Subcutaneous adipose tissue (tissue), 4 donors: ENCODE results near the gene CD44. TPM values are rescaled to one million over a fixed set of nuclear protein-coding genes. Genes with fewer than 3 reads are reported as not detected.

Experiments
- total RNA-seq, 4 donors: library from RNA; depleted of rRNA; stranded (reverse); fragments of >200 nt; gene quantifications; one replicate each; pipeline ENCODE4 v1.1.0, GENCODE V29; 2016
- TF ChIP-seq, protein P1 (sequence below): fragments of 450-650 bp; IDR thresholded peaks from one replicate; pipeline ENCODE4 v1.5.1; 2016; ENCODE audit warnings: low read depth, mild to moderate bottlenecking, control low read depth, antibody characterized with exemption, moderate library complexity

The CD44 gene
- total RNA-seq, 4 donors from 2014 or later = 103 to 438 (median 231) TPM

DNA sequence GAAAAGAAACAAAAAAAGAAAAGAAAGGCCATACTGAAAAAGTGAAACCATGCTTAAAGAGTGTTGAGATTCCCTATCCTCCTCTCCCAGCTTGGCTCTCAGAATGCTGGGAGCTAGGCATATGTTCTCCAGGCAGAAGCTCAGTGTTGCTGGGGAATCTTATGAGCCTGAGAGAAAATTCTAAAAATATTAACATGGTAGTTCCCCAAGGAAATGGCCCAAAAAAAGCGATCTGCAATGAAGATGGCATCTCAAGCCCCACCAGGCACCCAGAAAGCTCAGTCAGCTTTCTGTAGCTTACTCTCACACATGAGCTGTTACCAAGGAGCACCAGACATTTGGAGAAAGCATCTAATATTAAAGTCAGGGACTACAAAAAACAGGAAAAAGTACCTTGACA lies 94.5 kb downstream of the CD44 start:
- TF ChIP-seq, protein P1, sequence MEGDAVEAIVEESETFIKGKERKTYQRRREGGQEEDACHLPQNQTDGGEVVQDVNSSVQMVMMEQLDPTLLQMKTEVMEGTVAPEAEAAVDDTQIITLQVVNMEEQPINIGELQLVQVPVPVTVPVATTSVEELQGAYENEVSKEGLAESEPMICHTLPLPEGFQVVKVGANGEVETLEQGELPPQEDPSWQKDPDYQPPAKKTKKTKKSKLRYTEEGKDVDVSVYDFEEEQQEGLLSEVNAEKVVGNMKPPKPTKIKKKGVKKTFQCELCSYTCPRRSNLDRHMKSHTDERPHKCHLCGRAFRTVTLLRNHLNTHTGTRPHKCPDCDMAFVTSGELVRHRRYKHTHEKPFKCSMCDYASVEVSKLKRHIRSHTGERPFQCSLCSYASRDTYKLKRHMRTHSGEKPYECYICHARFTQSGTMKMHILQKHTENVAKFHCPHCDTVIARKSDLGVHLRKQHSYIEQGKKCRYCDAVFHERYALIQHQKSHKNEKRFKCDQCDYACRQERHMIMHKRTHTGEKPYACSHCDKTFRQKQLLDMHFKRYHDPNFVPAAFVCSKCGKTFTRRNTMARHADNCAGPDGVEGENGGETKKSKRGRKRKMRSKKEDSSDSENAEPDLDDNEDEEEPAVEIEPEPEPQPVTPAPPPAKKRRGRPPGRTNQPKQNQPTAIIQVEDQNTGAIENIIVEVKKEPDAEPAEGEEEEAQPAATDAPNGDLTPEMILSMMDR = no peak

DNA sequence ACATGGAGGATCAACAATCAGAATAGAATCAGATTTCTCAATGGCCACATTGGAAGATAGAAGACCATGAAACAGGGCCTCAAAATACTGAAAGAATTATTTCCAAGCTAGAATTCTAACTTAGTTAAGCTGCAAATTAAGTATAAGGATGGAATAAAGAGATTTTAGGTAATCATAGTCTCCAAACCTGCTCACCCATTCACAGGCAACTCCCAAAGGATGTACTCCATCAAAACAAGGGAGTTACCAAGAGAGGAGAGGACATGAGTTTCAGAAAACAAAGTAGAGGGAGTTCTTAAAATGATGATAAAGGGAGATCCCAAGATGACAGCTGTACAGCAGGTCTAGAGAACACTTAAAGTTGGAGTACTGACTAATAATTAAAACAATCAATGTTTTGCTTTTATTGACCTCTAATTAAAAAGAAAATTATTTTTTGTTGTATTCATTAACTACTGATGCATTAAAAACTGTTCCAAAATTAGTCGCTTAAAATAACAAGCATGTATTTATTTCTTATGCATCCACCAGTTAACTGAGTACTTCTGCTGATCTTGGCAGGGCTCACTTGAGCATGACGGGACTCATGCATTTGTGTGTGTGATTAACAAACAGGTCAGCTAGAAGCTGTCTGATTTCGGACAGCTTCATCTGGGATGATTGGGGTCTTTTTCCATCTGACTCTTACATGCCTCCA lies 95.6 kb downstream of the CD44 start:
- TF ChIP-seq, protein P1 = no peak

DNA sequence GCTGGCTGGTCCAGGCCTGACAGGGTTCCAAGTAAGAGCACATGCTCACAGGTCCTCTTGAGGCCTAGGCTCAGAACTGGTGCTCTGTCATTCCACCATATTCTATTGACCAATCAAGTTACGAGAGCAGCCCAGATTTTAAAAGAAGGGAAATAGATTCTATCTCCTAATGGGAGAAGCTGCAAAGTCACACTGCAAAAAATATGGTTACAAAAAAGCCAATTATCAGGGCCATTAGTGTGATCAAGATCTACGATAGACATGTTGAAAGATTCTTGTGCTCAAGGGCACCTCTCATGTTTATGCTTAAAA lies 96.1 kb downstream of the CD44 start:
- TF ChIP-seq, protein P1 = no peak

DNA sequence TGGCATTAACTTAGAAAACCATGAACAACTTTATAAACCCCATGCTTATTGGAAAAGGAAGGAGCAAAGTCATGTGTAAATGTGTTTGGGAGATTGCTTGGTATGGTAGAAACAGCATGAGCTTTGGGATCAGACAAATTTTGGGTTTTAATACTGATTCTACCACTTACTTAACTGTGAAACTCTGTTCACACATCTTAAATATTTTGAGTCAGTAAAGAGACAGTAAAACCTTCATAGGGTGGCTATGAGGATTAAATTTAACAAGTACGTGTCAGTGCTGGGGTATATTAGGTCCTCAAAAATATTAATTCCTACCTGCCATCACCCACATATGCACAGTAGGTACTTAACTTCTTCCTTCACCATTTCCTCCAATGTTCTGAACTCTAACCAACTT lies 96.5 kb downstream of the CD44 start:
- TF ChIP-seq, protein P1 = no peak

DNA sequence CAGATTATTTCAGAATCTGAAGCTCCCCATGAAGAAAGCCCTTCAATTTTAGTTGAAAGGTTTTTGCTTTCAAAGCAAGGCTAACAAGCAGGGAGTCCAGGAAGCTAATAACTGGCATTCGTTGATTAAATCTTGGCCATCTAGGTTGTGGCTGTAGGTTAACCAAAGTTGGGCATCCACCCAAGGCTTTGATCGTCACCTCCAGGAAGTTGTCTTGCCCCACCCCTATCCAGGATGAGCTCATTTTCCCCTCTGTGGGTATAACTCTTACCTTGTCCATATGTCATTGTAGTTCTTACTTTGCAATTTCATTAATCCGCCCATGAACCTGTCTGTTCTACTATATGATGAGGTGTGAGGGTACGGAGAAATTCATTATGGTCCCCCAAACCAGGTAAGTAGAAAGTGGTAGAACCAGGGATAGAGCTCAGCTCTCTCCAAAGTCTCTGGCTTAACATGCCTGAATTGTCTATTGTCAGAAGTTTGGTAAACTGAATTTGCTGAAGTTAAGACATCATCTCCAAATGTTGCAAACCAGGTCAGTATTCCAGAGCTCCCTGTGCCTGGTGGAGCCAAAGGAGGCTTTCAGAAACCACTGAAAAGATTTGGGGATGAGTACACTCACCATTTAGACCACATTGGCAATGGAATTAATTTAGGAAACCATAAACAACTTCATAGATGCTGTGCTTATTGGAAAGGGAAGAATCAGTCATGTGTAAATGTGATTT lies 97.1 kb downstream of the CD44 start:
- TF ChIP-seq, protein P1 = no peak

DNA sequence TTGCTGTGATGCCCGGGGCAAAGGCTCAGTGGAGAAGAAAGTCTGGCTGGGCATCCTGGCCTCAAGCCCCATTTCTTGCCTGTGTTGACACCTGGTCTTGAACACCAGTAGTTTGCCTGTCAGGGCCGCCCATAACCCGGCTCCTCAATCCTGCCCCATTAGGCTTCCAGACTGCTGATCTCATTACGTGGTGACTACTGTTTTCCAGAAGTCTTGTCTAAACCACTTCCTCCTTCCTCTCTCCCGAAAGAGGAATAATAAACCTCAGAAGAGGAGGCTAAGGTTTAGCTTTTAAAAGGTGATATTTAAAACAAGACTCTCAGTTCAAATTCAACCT lies 97.7 kb downstream of the CD44 start:
- TF ChIP-seq, protein P1 = no peak

DNA sequence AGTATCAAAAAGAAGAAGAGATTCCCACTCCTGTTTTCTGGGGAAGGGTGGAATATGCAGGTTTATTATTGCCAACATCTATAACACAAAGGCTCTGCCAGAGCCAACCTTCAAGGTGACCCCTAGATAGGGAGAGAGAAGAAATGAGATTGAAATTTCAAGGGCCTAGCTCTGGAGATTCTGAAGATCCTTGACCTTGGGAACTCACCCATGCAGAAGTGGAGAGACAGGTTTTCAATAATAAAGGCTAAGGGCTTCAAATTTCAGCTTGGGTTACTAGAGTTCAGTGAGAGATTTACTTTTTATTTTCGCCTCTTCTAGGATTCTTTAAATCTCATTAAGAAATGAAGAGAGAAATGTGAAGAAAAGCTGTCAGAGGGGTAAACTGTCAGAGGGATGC lies 98.4 kb downstream of the CD44 start:
- TF ChIP-seq, protein P1 = no peak
